ENCODE measurements around the gene TSPAN5. TPM values are rescaled to one million over a fixed set of nuclear protein-coding genes. Genes with fewer than 3 reads are reported as not detected.
"Not testable (repeated sequence)": the region's sequence is repeated elsewhere in the genome, so short reads cannot be mapped to it uniquely, and the experiment has no call there.

Gene TSPAN5
- polyA plus RNA-seq, 1 experiment, result 190 TPM

- TF ChIP-seq CTCF (IDR thresholded peaks at IDR 0.05; ENCODE audit: low read depth, low read length), result no peak
Observed at GRCh38 chr4:98481167-98481566, 177.2 kb downstream of the TSPAN5 start.

GRCh38 chr4:98480535-98480934 lies 177.9 kb downstream of the TSPAN5 start:
- H3K27me3 ChIP-seq (ENCODE audit: control insufficient read depth, insufficient read depth, low read length), result no peaks in the 10 kb centered on the region
- H3K4me3 ChIP-seq (ENCODE audit: low read depth, low read length), result no peak overlapping the region
- H3K9me3 ChIP-seq (ENCODE audit: control insufficient read depth, insufficient read depth, low read length), result no peaks in the 10 kb centered on the region
- TF ChIP-seq CTCF (IDR thresholded peaks at IDR 0.05; ENCODE audit: low read depth, low read length), result no peak
- no peak for DNase-seq (ENCODE audit: low read depth, low spot score)
- CTCF ChIA-PET, result no interaction called here
- H3K27ac ChIP-seq (ENCODE audit: low read depth, low read length), result no peak overlapping the region
- POLR2A ChIA-PET, result no interaction called here

More at GRCh38 chr4:98481167-98481566, 177.2 kb downstream of the TSPAN5 start:
- Histone ChIP-seq H3K4me3 (ENCODE audit: low read depth, low read length) (no peak overlapping the region), H3K27ac (ENCODE audit: low read depth, low read length) (no peak overlapping the region), H3K9me3 (ENCODE audit: control insufficient read depth, insufficient read depth, low read length) (no peaks in the 10 kb centered on the region), H3K27me3 (ENCODE audit: control insufficient read depth, insufficient read depth, low read length) (no peaks in the 10 kb centered on the region)
- DNase-seq (ENCODE audit: low read depth, low spot score), result no peak
- ChIA-PET POLR2A (no interaction called here), CTCF (interaction anchor here (2.5 kb wide), 1 partner anchor 14 kb away, joined by 11 read pairs; no protein-coding TSS in a partner anchor)

GRCh38 chr4:98479590-98479989 lies 178.8 kb downstream of the TSPAN5 start:
- H3K4me3 ChIP-seq (ENCODE audit: low read depth, low read length); H3K27me3 ChIP-seq (ENCODE audit: control insufficient read depth, insufficient read depth, low read length); H3K27ac ChIP-seq (ENCODE audit: low read depth, low read length); DNase-seq (ENCODE audit: low read depth, low spot score); POLR2A ChIA-PET; H3K9me3 ChIP-seq (ENCODE audit: control insufficient read depth, insufficient read depth, low read length): not testable (repeated sequence)
- CTCF ChIA-PET, result interaction anchor here (0.6 to 2.2 kb wide), 2 partner anchors 12 to 449 kb away, joined by 8 to 19 read pairs; partner anchors contain the start of gene EIF4E

GRCh38 chr4:98476891-98477290 lies 181.5 kb downstream of the TSPAN5 start:
- CTCF ChIA-PET, result interaction anchor here (0.6 to 2.3 kb wide), 6 partner anchors 9 to 970 kb away, joined by 3 to 12 read pairs (median 4); partner anchors contain the start of gene METAP1
- Histone ChIP-seq H3K4me3 (ENCODE audit: low read depth, low read length) (no peak overlapping the region), H3K9me3 (ENCODE audit: control insufficient read depth, insufficient read depth, low read length) (0 out of 2 replicates have a peak, but pooled peaks cover 3% of the 10 kb centered on the region), H3K27me3 (ENCODE audit: control insufficient read depth, insufficient read depth, low read length) (no peaks in the 10 kb centered on the region), H3K27ac (ENCODE audit: low read depth, low read length) (no peak overlapping the region)
- DNase-seq (ENCODE audit: low read depth, low spot score), result no peak
- TF ChIP-seq CTCF (IDR thresholded peaks at IDR 0.05; ENCODE audit: low read depth, low read length), result no peak
- POLR2A ChIA-PET, result interaction anchor here (0.7 kb wide), 1 partner anchor 211 kb away, joined by 10 read pairs; no protein-coding TSS in a partner anchor

- peak; percentile 62 for DNase-seq (ENCODE audit: low read depth, low spot score)
- POLR2A ChIA-PET, result interaction anchor here (0.6 to 1.2 kb wide), 8 partner anchors 8 to 184 kb away, joined by 3 to 5 read pairs (median 4); partner anchors contain the start of gene TSPAN5
- Histone ChIP-seq H3K4me3 (ENCODE audit: low read depth, low read length) (no peak overlapping the region), H3K9me3 (ENCODE audit: control insufficient read depth, insufficient read depth, low read length) (0 out of 2 replicates have a peak, but pooled peaks cover 3% of the 10 kb centered on the region), H3K27ac (ENCODE audit: low read depth, low read length) (peak overlapping the region; percentile 59), H3K27me3 (ENCODE audit: control insufficient read depth, insufficient read depth, low read length) (no peaks in the 10 kb centered on the region)
- CTCF ChIA-PET, result interaction anchor here (0.6 kb wide), 1 partner anchor 285 kb away, joined by 3 read pairs; no protein-coding TSS in a partner anchor
- no peak for TF ChIP-seq CTCF (IDR thresholded peaks at IDR 0.05; ENCODE audit: low read depth, low read length)
Observed at GRCh38 chr4:98474408-98474844, 184.0 kb downstream of the TSPAN5 start.

All from AG04450 (cell line).